GM06990 (cell line): ENCODE data around the gene TNFRSF8.

Source experiments
- DNase-seq: peaks from one replicate; pipeline ENCODE4 v3.0.0-alpha.2; 2011; ENCODE audit not compliant: insufficient read length; ENCODE audit errors: extremely low read depth
- H3K27me3 ChIP-seq: replicated peaks from 2 replicates; pipeline ENCODE4 v1.6.0; 2011; ENCODE audit warnings: low read length; ENCODE audit not compliant: control insufficient read depth, insufficient read depth
- H3K36me3 ChIP-seq: 2 replicates; pipeline ENCODE4 v1.5.1; 2011; ENCODE audit warnings: low read length; ENCODE audit not compliant: control insufficient read depth, insufficient read depth
- H3K4me3 ChIP-seq: replicated peaks from 2 replicates; pipeline ENCODE4 v1.5.1; 2011; ENCODE audit warnings: low read depth, mild to moderate bottlenecking, control low read depth, low read length
- TF ChIP-seq, protein P1 (sequence below): IDR thresholded peaks from 2 replicates; pipeline ENCODE4 v1.5.1; 2011; ENCODE audit warnings: low read length, control low read depth, mild to moderate bottlenecking, inconsistent platforms; ENCODE audit not compliant: insufficient read depth, poor library complexity, severe bottlenecking

TNFRSF8 gene

DNA sequence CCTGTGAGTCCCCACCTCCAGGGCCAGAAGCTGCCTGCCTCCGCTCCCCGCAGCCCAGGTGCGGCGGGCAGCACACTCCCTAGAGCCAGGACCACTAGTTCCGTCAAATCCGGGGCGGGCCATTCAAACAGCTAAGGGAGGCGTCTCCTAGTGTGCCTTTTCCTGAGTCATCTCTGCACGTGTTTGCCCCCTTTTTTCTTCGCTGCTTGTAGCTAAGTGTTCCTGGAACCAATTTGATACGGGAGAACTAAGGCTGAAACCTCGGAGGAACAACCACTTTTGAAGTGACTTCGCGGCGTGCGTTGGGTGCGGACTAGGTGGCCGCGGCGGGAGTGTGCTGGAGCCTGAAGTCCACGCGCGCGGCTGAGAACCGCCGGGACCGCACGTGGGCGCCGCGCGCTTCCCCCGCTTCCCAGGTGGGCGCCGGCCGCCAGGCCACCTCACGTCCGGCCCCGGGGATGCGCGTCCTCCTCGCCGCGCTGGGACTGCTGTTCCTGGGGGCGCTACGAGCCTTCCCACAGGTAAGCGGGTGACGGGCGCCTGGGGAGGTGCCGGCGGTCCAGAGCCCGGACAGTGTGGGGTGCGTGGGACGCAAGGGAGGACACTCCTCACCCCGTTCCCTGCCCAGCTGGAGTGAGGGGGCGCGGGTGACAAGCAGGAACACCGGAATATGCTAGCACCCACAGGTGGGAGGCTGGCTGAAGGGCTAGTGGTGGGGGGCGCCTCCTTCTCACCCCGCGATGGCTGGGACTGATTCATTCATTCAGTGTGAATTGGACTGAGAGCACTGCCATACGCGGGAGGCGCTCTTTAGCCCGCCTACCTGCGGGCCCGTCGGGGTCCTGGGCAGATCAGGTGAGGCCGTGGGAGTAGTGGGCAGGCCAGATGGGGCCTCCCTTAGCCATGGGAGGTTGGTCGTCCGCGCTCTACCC lies at the start of gene TNFRSF8:
Gene TNFRSF8 (plus strand): TSS at position 163 of the 932 bp plus-strand sequence. CDS start 296 bp downstream, at position 459.
- no peaks in the 10 kb centered on the region for H3K36me3 ChIP-seq
- H3K4me3 ChIP-seq = peak within 1 kb of the TSS; percentile 95
- no peaks in the 10 kb centered on the region for H3K27me3 ChIP-seq
- TF ChIP-seq, protein P1, sequence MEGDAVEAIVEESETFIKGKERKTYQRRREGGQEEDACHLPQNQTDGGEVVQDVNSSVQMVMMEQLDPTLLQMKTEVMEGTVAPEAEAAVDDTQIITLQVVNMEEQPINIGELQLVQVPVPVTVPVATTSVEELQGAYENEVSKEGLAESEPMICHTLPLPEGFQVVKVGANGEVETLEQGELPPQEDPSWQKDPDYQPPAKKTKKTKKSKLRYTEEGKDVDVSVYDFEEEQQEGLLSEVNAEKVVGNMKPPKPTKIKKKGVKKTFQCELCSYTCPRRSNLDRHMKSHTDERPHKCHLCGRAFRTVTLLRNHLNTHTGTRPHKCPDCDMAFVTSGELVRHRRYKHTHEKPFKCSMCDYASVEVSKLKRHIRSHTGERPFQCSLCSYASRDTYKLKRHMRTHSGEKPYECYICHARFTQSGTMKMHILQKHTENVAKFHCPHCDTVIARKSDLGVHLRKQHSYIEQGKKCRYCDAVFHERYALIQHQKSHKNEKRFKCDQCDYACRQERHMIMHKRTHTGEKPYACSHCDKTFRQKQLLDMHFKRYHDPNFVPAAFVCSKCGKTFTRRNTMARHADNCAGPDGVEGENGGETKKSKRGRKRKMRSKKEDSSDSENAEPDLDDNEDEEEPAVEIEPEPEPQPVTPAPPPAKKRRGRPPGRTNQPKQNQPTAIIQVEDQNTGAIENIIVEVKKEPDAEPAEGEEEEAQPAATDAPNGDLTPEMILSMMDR = peak; percentile 18
- DNase-seq = peak; percentile 77

DNA sequence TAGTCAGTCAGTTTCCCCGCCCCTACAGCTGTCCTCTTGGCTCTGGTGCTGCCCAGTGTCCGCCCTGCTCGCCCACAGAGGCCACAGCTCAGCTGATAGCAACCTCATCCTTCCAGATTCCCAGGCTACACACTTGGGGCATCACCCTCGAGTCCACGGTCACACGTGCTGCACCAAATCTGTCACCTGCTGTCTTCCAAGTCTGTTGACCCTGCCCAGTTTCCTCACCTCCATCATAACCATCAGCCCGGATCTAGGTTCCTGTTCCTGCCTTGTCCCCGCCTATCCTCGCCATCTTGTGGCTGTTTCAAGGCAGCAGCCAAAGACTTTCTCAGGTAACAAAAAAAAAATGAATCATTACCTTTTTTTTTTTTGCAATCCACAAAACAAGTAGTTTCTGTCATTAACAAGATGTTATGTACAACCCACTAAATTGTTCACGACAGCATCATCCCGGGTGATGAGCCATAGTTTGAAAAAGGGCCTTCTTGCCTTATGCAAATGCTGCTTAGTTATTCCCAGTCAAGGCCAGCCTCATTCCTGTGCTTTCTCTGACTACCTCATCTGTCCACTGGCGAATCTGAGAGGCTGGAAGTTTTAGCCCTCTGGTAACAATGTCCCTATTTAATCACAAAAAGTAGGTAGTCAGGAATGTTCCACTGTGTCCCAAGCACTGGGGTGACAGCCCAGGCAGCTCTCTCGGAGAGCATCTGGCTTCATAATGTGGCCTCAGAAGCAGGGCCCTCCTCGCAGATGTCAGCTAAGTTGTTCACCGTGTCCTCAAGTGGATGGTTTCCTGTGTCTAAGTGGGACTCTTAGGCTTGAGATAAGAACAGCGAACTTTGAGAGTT lies 48.7 kb upstream of the TNFRSF8 start:
- H3K4me3 ChIP-seq = no peak overlapping the region
- no peaks in the 10 kb centered on the region for H3K27me3 ChIP-seq
- TF ChIP-seq, protein P1 = peak; percentile 14
- DNase-seq = no peak
- peaks cover 21% of the 10 kb centered on the region for H3K36me3 ChIP-seq

DNA sequence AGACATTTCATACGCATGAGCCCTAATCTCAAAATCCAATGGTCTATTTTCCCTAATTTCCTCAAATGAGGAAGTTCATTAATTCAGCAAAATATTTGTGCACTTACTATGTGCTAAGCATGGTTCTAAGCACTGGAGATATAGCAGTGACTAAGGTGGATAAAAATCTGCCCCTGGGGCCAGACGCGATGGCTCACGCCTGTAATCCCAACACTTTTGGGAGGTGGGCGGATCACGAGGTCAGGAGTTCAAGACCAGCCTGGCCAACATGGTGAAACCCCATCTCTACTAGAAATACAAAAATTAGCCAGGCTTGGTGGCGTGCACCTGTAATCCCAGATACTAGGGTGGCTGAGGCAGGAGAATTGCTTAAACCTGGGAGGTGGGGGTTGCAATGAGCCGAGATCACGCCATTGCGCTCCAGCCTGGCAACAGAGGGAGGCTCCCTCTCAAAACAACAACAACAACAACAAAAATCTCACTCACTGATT lies 48.1 kb upstream of the TNFRSF8 start:
- DNase-seq = no peak
- Histone ChIP-seq H3K27me3 (no peaks in the 10 kb centered on the region), H3K4me3 (no peak overlapping the region), H3K36me3 (peaks cover 16% of the 10 kb centered on the region)
- TF ChIP-seq, protein P1 = no peak

DNA sequence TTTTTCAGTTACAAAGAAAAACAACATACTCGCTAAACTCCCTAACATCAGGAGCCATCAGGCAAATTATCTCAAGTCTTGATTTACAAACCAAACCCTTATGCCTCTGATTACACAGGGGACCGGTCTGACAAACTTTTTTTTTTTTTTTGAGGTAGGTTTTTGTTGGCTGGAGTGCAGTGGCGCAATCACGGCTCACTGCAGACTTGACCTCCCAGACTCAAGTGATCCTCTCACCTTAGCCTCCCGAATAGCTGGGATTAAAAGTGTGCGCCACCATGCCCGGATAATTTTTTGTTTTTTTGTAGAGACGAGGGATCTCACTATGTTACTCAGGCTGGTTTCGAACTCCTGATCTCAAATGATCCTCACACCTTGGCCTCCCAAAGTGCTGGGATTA lies 47.6 kb upstream of the TNFRSF8 start:
- H3K27me3 ChIP-seq = no peaks in the 10 kb centered on the region
- TF ChIP-seq, protein P1 = no peak
- no peak overlapping the region for H3K4me3 ChIP-seq
- peaks cover 14% of the 10 kb centered on the region for H3K36me3 ChIP-seq
- no peak for DNase-seq

DNA sequence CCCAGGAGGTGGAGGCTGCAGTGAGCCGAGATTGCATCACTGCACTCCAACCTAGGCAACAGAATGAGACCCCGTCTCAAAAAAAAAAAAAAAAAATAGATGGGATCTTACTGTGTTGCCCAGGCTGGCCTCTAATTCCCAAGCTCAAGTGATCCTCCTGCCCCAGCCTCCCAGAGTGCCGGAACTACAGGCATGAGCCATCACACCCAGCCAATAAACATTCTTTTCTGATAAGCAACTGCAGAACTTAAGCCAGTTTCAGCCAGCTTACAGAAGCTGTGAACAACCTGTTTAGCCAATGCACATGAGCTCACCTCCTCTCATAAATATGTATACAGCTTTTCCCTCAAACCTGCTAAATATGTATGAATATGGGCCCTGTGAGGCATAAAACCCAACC lies 46.9 kb upstream of the TNFRSF8 start:
- no peak for DNase-seq
- H3K4me3 ChIP-seq = no peak overlapping the region

More for the DNA sequence above, 46.9 kb upstream of the TNFRSF8 start:
- peaks cover 10% of the 10 kb centered on the region for H3K36me3 ChIP-seq
- H3K27me3 ChIP-seq = no peaks in the 10 kb centered on the region
- TF ChIP-seq, protein P1 = no peak
